SK-N-SH treated with all-trans-retinoic acid at 6 μM for 48 hours (cell line): ENCODE results near the gene KCNG2.

Source experiments
- PPARA ChIP-seq: fragments of 250-450 bp; sonication (Bioruptor Pico); IDR thresholded peaks from 2 replicates; pipeline ENCODE4 v1.5.0; 2020; ENCODE audit warnings: mild to moderate bottlenecking, borderline replicate concordance
- ZNF565 ChIP-seq: fragments of 450-650 bp; formaldehyde crosslinking; conservative IDR thresholded peaks from 2 replicates; pipeline ENCODE4 v1.5.0; 2020; ENCODE audit warnings: low read depth, mild to moderate bottlenecking, moderate library complexity

- TF ChIP-seq PPARA (no peak), ZNF565 (CRISPR knock-in tag) (no peak)
Measured at GRCh38 chr18:79905389-79905911, 107.7 kb downstream of the KCNG2 start.
